ENCODE results near the gene UBALD2. TPM values are rescaled to one million over a fixed set of nuclear protein-coding genes. Genes with fewer than 3 reads are reported as not detected.
A peak's percentile ranks its signal among the peaks of the same experiment; 100 is the strongest.
"Not testable (repeated sequence)": the region's sequence is repeated elsewhere in the genome, so short reads cannot be mapped to it uniquely, and the experiment has no call there.

UBALD2 gene
- total RNA-seq: 8.2 TPM

DNA sequence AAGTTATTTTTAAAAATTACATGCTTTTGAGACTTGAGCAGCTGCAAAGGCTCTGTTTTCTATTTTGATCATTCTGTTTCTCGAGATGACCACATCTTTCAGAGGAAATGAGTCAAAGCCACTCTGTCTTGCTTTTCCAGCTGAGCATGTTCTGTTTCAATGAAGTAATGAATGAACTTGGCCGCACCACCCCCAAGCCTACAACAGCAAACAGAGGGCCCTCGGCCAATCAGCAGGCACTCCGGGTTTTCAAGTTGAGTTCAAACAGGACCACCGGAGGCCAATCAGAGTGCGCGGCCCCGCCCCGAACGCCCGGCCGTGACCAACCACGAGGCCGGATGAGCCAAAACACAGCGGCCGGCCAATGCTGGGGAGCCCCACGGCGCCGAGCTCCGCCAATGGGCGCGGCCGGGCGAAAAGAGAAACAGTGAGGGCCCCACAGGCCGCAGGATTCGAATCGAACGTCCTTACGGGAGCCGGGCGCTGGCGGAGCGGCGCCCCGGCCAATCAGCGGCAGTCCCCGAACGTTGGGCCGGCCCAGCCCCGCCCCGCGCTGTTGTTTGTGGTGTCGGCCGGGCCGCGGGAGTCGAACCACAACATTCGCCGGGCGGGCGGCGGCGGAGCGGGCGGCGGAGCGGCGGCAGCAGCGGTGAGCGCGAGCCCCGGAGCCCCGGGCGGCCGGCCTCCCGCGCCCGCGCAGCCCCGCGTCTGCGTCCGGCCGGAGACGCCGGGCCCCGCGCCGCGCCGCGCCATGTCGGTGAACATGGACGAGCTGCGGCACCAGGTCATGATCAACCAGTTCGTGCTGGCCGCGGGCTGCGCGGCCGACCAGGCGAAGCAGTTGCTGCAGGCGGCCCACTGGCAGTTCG is at the start of gene UBALD2:
UBALD2 (plus strand) TSS at position 594 of the 869 bp plus-strand sequence; CDS start at position 752, 158 bp downstream.
- peak; percentile 98 for DNase-seq

- no peak for DNase-seq
These were observed 48.1 kb upstream of the UBALD2 start for GRCh38 chr17:76217081-76217480.

- no peak for DNase-seq
These were observed 45.3 kb upstream of the UBALD2 start for GRCh38 chr17:76219670-76220383.

GRCh38 chr17:76223802-76224201 is 41.3 kb upstream of the UBALD2 start:
- DNase-seq: no peak

GRCh38 chr17:76225373-76226086 is 39.6 kb upstream of the UBALD2 start:
- not testable (repeated sequence) for DNase-seq

GRCh38 chr17:76226749-76227148 is 38.4 kb upstream of the UBALD2 start:
- not testable (repeated sequence) for DNase-seq

DNA sequence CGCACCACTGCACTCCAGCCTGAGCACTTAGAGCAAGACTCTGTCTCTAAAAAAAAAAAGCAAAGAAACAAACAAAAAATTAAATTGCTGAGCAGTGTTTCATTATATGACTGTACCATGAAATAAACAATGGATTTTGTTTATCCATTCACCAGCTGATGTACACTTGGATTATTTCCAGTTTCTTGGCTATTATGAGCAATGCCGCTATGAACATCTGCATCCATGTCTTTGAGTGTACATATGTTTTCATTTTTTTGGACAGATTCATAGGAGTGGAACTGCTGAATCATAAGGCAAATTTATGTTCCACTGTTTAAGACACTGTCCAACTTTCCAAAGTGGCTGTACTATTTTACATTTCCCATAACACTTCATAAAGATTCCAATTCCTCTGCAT is 32.8 kb upstream of the UBALD2 start:
- peak; percentile 96 for DNase-seq

DNA sequence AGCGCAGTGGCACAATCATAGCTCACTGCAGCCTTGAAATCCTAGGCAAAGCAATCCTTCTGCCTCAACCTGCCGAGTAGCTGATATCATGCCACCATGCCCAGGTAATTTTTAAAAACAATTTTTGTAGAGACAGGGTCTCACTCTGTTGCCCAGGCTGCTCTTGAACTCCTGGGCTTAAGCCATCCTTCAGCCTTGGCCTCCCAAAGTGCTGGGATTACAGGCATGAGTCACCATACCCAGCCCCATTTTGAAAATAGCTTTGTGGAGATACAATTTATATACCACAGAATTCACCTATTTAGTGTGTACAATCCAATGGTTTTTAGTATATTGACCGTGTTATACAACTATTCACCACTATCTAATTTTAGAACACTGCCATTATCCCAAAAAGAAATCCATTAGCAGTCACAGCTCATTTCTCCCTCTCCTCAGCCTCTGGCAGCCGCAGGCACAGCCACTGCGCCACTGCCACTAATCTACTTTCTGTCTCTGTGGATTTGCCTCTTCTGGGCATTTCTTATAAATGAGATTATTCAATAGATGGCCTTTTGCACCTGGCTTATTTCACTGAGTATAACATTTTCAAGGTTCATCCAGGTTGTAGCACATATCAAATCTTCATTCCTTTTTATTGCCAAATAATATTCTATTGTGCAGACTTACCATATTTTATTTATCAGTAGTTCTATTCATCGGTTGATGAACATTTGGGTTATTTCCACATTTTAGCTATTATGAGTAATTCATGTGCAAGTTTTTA is 31.4 kb upstream of the UBALD2 start:
- no peak for DNase-seq

DNA sequence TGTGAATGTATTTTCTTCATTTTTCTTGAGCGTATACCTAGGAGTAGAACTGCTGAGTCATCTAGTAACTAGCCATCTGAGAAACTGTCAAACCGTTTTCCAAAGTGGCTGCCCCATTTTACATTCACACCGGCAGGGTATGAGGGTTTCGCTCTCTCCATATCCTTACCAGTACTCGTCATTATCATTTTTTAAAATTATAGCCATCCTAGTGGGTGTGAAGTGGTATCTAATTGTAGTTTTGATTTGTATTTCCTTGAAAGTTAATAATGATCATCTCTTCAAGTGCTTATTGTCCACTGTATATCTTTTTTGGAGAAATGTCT is 30.8 kb upstream of the UBALD2 start:
- DNase-seq: no peak

DNA sequence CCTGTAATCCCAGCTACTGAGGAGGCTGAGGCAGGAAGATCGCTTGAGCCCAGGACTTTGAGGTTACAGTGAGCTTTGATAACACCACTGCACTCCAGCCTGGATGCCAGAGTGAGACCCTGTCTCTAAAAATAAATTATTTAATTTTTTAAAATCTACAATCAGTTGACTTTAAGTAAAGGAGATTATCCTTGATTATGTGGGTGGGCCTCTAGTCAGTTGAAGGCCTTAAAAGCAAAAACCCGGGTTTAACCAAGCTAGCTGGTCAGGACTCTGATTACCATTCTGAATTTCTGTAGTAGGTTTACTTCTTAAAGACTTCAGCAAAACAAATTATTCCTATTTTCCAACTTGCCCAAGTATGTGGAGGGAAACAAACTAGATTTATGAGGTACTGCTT is 29.3 kb upstream of the UBALD2 start:
- no peak for DNase-seq

- DNase-seq: no peak
These were observed 28.5 kb upstream of the UBALD2 start for GRCh38 chr17:76236603-76237002.

GRCh38 chr17:76237859-76238313 is 27.3 kb upstream of the UBALD2 start:
- no peak for DNase-seq

GRCh38 chr17:76238847-76239537 is 26.2 kb upstream of the UBALD2 start:
- DNase-seq: no peak

GRCh38 chr17:76239538-76240274 is 25.4 kb upstream of the UBALD2 start:
- DNase-seq: no peak

DNA sequence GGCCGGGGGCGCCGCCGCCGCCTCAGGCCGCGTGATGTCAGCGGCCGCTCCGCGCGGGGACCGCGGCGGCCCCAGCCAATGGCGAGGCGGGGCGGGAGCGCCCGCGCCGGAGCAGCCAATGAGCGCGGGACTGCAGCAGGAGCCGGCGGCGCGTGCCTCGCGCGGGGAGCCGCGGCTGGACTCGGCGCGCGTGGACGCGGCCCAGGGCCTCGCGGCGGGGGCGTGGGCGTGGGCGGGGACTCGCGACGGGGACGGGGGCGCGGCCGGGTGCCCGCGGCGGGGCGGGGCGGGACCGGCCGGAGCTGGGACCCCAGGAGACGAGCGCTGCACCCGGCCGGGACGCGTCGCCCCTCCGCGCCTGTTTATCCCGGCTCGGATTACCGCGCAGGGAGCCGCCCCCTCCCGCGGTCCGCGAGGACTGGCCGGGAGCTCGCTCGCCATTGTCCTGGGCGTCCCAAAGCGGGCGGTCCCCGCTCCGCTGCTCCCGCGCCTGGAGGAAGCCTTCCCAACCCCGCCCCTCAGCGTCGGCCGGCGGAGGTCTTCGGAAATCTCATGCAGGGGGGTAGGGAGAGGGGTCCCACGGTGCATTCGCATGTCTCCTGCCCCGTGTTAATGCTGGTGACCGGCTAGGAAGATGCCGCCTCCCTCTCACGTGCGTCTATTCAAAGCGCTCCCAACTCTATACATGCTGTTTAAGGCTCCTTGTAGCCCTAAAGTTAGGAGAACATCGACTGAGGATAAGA is 24.5 kb upstream of the UBALD2 start, which contains the start of gene RNF157:
RNF157 (minus strand) TSS at position 33 of the 743 bp plus-strand sequence. CDS start 253 bp downstream, outside the sequence.
- peak; percentile 26 for DNase-seq

- no peak for DNase-seq
These were observed 24.0 kb upstream of the UBALD2 start for GRCh38 chr17:76241204-76241538.

DNA sequence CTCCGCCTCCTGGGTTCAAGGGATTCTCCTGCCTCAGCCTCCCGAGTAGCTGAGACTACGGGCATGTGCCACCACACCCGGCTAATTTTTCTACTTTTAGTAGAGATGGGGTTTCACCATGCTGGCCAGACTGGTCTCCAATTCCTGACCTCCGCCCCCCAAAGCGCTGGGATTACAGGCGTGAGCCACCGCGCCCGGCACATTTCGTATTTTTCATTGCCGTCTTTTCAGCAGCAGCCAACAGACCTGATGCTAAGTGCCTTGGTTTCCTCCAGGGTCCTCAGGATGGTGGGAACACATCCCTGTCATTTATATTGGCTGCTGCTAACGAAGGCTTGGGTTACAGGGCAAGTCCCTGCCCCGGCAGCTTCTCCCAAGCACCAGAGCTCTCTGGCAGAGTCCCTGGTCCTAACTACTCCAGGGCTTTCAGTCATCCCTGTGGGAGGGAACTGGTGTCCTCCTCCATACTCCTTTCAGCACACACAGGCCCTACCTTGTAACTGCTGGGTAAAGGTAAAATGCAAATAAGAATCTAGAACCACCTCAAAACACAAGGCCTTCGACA is 23.4 kb upstream of the UBALD2 start:
- DNase-seq: no peak

GRCh38 chr17:76243826-76244679 is 21.1 kb upstream of the UBALD2 start:
- DNase-seq: peak; percentile 77

DNA sequence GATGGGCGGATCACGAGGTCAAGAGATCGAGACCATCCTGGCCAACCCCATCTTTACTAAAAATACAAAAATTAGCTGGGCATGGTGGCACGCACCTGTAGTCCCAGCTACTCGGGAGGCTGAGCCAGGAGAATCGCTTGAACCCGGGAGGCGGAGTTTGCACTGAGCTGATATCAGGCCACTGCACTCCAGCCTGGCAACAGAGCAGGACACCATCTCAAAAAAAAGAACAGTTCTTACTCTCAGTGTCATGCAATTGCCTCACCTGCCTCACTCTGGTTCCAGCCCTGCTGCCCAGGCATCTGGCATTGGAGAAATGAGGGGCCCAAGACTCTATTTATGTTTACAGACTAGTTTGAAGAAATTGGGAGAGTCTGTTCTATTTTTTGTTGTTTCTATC is 20.4 kb upstream of the UBALD2 start:
- DNase-seq: not testable (repeated sequence)

Measured in skin of body (tissue), 2 donors.